ENCODE results near the gene CRIP2. TPM values are rescaled to one million over a fixed set of nuclear protein-coding genes. Genes with fewer than 3 reads are reported as not detected.
A peak's percentile ranks its signal among the peaks of the same experiment; 100 is the strongest.

The CRIP2 gene
- polyA plus RNA-seq, 4 donors: 8.9 to 137 (median 34.6) TPM

- Histone ChIP-seq H3K27me3 (ENCODE audit: control insufficient read depth in 3 of 3, insufficient read depth in 3 of 3, low read length in 3 of 3) (no peaks in the 10 kb centered on the region), H3K36me3 (ENCODE audit: control insufficient read depth in 3 of 3, insufficient read depth in 2 of 3, low read depth in 1 of 3, low read length in 3 of 3) (peaks cover 0 to 72% (median 0%) of the 10 kb centered on the region in 3 donors), H3K9me3 (ENCODE audit: control insufficient read depth in 2 of 2, insufficient read depth in 1 of 2, low read depth in 1 of 2, low read length in 1 of 2) (no peaks in the 10 kb centered on the region), H3K27ac (ENCODE audit: low read depth in 1 of 3, low read length in 2 of 3) (no peak overlapping the region), H3K4me1 (ENCODE audit: control insufficient read depth in 3 of 3, insufficient read depth in 2 of 3, low read depth in 1 of 3, low read length in 2 of 3) (peaks cover 0 to 6% (median 0%) of the 10 kb centered on the region in 3 donors), H3K4me3 (ENCODE audit: low read depth in 1 of 3, low read length in 3 of 3) (no peak overlapping the region)
- no peak for DNase-seq
- no peak for FAIRE-seq
- 80 to 83% (median 81%) methylated on average over 14 of the region's 14 CpGs for WGBS, 3 donors
Observed at GRCh38 chr14:105446971-105447370, 27.6 kb upstream of the CRIP2 start.

- 89 to 92% (median 91%) methylated on average over 30 to 31 of the region's 31 CpGs for WGBS, 3 donors
- peak in 1 of 2 donors; percentile 12 for DNase-seq
- Histone ChIP-seq H3K36me3 (ENCODE audit: control insufficient read depth in 3 of 3, insufficient read depth in 2 of 3, low read depth in 1 of 3, low read length in 3 of 3) (peaks cover 0 to 72% (median 0%) of the 10 kb centered on the region in 3 donors), H3K4me3 (ENCODE audit: low read depth in 1 of 3, low read length in 3 of 3) (no peak overlapping the region), H3K9me3 (ENCODE audit: control insufficient read depth in 2 of 2, insufficient read depth in 1 of 2, low read depth in 1 of 2, low read length in 1 of 2) (no peaks in the 10 kb centered on the region), H3K27ac (ENCODE audit: low read depth in 1 of 3, low read length in 2 of 3) (no peak overlapping the region), H3K27me3 (ENCODE audit: control insufficient read depth in 3 of 3, insufficient read depth in 3 of 3, low read length in 3 of 3) (no peaks in the 10 kb centered on the region), H3K4me1 (ENCODE audit: control insufficient read depth in 3 of 3, insufficient read depth in 2 of 3, low read depth in 1 of 3, low read length in 2 of 3) (peaks cover 0 to 6% (median 0%) of the 10 kb centered on the region in 3 donors)
- no peak for FAIRE-seq
Observed at GRCh38 chr14:105447651-105448640, 26.7 kb upstream of the CRIP2 start.

- Histone ChIP-seq H3K36me3 (ENCODE audit: control insufficient read depth in 3 of 3, insufficient read depth in 2 of 3, low read depth in 1 of 3, low read length in 3 of 3) (peaks cover 0 to 73% (median 0%) of the 10 kb centered on the region in 3 donors), H3K27me3 (ENCODE audit: control insufficient read depth in 3 of 3, insufficient read depth in 3 of 3, low read length in 3 of 3) (no peaks in the 10 kb centered on the region), H3K4me3 (ENCODE audit: low read depth in 1 of 3, low read length in 3 of 3) (no peak overlapping the region), H3K27ac (ENCODE audit: low read depth in 1 of 3, low read length in 2 of 3) (no peak overlapping the region), H3K9me3 (ENCODE audit: control insufficient read depth in 2 of 2, insufficient read depth in 1 of 2, low read depth in 1 of 2, low read length in 1 of 2) (no peaks in the 10 kb centered on the region), H3K4me1 (ENCODE audit: control insufficient read depth in 3 of 3, insufficient read depth in 2 of 3, low read depth in 1 of 3, low read length in 2 of 3) (peaks cover 0 to 6% (median 0%) of the 10 kb centered on the region in 3 donors)
- 53 to 54% (median 53%) methylated on average over 13 to 16 of the region's 16 CpGs for WGBS, 3 donors
- DNase-seq (peak; percentile 51 to 65), FAIRE-seq (no peak)
Observed at GRCh38 chr14:105448706-105449111, 25.9 kb upstream of the CRIP2 start.

DNA sequence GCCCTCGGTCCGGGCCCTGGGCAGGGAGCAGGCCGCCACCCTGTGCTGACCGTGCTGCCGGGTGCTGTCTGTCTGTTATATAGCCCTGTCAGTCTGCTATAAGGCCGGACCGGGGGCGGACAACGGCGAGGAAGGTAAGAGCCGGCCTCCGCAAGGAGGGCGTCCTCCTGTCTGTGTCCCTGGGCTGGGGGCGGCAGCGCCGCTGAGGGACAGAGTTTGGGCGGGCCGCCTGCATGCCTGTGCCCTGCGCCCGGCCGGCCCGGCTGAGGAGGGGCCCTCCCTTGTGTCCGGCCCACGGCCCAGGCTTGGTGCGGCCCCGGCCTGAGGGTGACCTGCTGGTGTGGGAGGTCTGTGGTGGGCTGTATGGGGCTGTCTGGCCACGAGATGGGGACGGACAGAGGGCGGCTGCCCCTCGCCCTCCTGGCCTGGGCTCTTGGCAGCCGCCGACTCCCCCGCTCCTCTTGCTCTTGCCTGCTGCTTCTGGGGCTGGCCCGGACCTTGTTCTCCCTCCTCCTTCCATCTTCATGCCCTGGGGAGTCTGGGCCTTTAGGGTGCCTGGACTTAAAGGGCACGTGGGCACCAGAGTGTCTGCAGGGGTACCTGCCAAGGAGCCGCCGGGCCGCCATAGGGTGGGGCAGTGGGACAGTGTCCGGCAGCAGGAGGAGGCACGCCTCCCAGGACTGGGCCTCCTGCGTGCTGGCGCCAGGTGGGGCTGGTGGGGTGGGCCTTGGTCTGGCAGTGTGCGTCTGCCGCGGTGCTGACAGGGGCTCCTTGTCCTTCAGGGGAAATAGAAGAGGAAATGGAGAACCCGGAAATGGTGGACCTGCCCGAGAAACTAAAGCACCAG lies 25.1 kb upstream of the CRIP2 start:
- H3K4me1 ChIP-seq (ENCODE audit: control insufficient read depth in 3 of 3, insufficient read depth in 2 of 3, low read depth in 1 of 3, low read length in 2 of 3): peaks cover 0 to 6% (median 0%) of the 10 kb centered on the region in 3 donors
- no peaks in the 10 kb centered on the region for H3K9me3 ChIP-seq (ENCODE audit: control insufficient read depth in 2 of 2, insufficient read depth in 1 of 2, low read depth in 1 of 2, low read length in 1 of 2)
- H3K36me3 ChIP-seq (ENCODE audit: control insufficient read depth in 3 of 3, insufficient read depth in 2 of 3, low read depth in 1 of 3, low read length in 3 of 3): peaks cover 0 to 80% (median 2%) of the 10 kb centered on the region in 3 donors
- H3K4me3 ChIP-seq (ENCODE audit: low read depth in 1 of 3, low read length in 3 of 3): no peak overlapping the region
- no peak overlapping the region for H3K27ac ChIP-seq (ENCODE audit: low read depth in 1 of 3, low read length in 2 of 3)
- 92 to 96% (median 92%) methylated on average over 42 to 47 of the region's 47 CpGs for WGBS, 3 donors
- DNase-seq: no peak
- FAIRE-seq: no peak
- H3K27me3 ChIP-seq (ENCODE audit: control insufficient read depth in 3 of 3, insufficient read depth in 3 of 3, low read length in 3 of 3): no peaks in the 10 kb centered on the region

DNA sequence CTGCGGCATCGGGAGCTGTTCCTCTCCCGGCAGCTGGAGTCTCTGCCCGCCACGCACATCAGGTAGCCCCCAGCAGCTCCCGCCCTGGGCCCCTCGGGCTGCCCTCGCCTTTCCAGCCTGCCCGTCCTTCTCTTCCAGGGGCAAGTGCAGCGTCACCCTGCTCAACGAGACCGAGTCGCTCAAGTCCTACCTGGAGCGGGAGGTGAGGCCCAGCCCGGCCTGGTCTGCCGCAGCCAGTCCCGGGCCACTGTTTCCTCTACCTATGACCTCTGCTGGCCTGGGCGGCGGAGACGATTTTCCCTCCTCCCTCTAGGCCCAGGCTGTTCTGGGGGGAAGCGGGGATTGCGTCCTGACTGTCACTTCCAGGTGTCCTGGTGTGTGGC lies 24.5 kb upstream of the CRIP2 start:
- 83 to 95% (median 92%) methylated on average over 22 of the region's 22 CpGs for WGBS, 3 donors
- Histone ChIP-seq H3K27me3 (ENCODE audit: control insufficient read depth in 3 of 3, insufficient read depth in 3 of 3, low read length in 3 of 3) (no peaks in the 10 kb centered on the region), H3K36me3 (ENCODE audit: control insufficient read depth in 3 of 3, insufficient read depth in 2 of 3, low read depth in 1 of 3, low read length in 3 of 3) (peaks cover 0 to 82% (median 2%) of the 10 kb centered on the region in 3 donors)

GRCh38 chr14:105450864-105451720 lies 23.5 kb upstream of the CRIP2 start:
- Histone ChIP-seq H3K27me3 (ENCODE audit: control insufficient read depth in 3 of 3, insufficient read depth in 3 of 3, low read length in 3 of 3) (no peaks in the 10 kb centered on the region), H3K36me3 (ENCODE audit: control insufficient read depth in 3 of 3, insufficient read depth in 2 of 3, low read depth in 1 of 3, low read length in 3 of 3) (peaks cover 0 to 83% (median 2%) of the 10 kb centered on the region in 3 donors), H3K4me1 (ENCODE audit: control insufficient read depth in 3 of 3, insufficient read depth in 2 of 3, low read depth in 1 of 3, low read length in 2 of 3) (peaks cover 0 to 13% (median 0%) of the 10 kb centered on the region in 3 donors), H3K4me3 (ENCODE audit: low read depth in 1 of 3, low read length in 3 of 3) (no peak overlapping the region), H3K9me3 (ENCODE audit: control insufficient read depth in 2 of 2, insufficient read depth in 1 of 2, low read depth in 1 of 2, low read length in 1 of 2) (no peaks in the 10 kb centered on the region), H3K27ac (ENCODE audit: low read depth in 1 of 3, low read length in 2 of 3) (no peak overlapping the region)
- no peak for FAIRE-seq
- 89 to 94% (median 92%) methylated on average over 29 of the region's 29 CpGs for WGBS, 3 donors
- DNase-seq: no peak

More for the DNA sequence above, 24.5 kb upstream of the CRIP2 start:
- Histone ChIP-seq H3K27ac (ENCODE audit: low read depth in 1 of 3, low read length in 2 of 3) (no peak overlapping the region), H3K4me1 (ENCODE audit: control insufficient read depth in 3 of 3, insufficient read depth in 2 of 3, low read depth in 1 of 3, low read length in 2 of 3) (peaks cover 0 to 6% (median 0%) of the 10 kb centered on the region in 3 donors), H3K4me3 (ENCODE audit: low read depth in 1 of 3, low read length in 3 of 3) (no peak overlapping the region), H3K9me3 (ENCODE audit: control insufficient read depth in 2 of 2, insufficient read depth in 1 of 2, low read depth in 1 of 2, low read length in 1 of 2) (no peaks in the 10 kb centered on the region)
- DNase-seq: no peak
- FAIRE-seq: no peak

- Histone ChIP-seq H3K9me3 (ENCODE audit: control insufficient read depth in 2 of 2, insufficient read depth in 1 of 2, low read depth in 1 of 2, low read length in 1 of 2) (no peaks in the 10 kb centered on the region), H3K27ac (ENCODE audit: low read depth in 1 of 3, low read length in 2 of 3) (no peak overlapping the region), H3K27me3 (ENCODE audit: control insufficient read depth in 3 of 3, insufficient read depth in 3 of 3, low read length in 3 of 3) (no peaks in the 10 kb centered on the region), H3K36me3 (ENCODE audit: control insufficient read depth in 3 of 3, insufficient read depth in 2 of 3, low read depth in 1 of 3, low read length in 3 of 3) (peaks cover under 1 to 85% (median 2%) of the 10 kb centered on the region in 3 donors), H3K4me3 (ENCODE audit: low read depth in 1 of 3, low read length in 3 of 3) (no peak overlapping the region), H3K4me1 (ENCODE audit: control insufficient read depth in 3 of 3, insufficient read depth in 2 of 3, low read depth in 1 of 3, low read length in 2 of 3) (peaks cover 0 to 12% (median 0%) of the 10 kb centered on the region in 3 donors)
- DNase-seq (no peak), FAIRE-seq (no peak)
- 91 to 92% (median 91%) methylated on average over 14 of the region's 14 CpGs for WGBS, 3 donors
Observed at GRCh38 chr14:105452963-105453362, 21.7 kb upstream of the CRIP2 start.

Data from small intestine (tissue), 7 donors.